Upper lobe of left lung (tissue), 4 donors: ENCODE data around the gene IQSEC1.

Experiments
- EP300 ChIP-seq, 4 donors: sonication (generic); formaldehyde crosslinking; IDR thresholded peaks; one replicate each; pipeline ENCODE4 v1.5.1; 2017; ENCODE audit warnings: antibody characterized with exemption in 4 of 4, control low read depth in 2 of 4
- TF ChIP-seq, protein P1 (sequence below), 6 experiments: fragments of 450-650 bp in 4 of 6; fragments of 200-600 bp in 2 of 6; sonication (generic) in 2 of 6; IDR thresholded peaks; one replicate each; pipeline ENCODE4 v1.5.1; 2016 to 2019; ENCODE audit warnings: antibody characterized with exemption in 6 of 6

DNA sequence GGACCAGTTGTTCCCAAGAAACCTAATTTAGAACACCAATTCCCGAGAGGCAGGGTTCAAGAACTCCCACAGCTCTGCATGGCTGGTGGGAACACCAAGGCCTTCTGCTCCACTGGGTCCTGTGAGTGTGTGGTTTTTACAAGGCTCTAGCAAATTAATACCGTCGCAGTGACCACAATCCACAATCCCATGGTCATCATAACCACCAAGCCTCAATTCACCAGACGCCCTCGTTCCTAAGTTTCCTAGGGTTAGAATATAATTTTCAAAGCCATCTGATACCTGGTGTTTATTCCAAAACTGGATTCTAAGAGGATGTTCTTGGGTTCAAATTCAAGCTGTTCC lies 116.9 kb downstream of the IQSEC1 start:
- TF ChIP-seq EP300 (IDR thresholded peaks at IDR 0.05), result no peak
- TF ChIP-seq, protein P1, sequence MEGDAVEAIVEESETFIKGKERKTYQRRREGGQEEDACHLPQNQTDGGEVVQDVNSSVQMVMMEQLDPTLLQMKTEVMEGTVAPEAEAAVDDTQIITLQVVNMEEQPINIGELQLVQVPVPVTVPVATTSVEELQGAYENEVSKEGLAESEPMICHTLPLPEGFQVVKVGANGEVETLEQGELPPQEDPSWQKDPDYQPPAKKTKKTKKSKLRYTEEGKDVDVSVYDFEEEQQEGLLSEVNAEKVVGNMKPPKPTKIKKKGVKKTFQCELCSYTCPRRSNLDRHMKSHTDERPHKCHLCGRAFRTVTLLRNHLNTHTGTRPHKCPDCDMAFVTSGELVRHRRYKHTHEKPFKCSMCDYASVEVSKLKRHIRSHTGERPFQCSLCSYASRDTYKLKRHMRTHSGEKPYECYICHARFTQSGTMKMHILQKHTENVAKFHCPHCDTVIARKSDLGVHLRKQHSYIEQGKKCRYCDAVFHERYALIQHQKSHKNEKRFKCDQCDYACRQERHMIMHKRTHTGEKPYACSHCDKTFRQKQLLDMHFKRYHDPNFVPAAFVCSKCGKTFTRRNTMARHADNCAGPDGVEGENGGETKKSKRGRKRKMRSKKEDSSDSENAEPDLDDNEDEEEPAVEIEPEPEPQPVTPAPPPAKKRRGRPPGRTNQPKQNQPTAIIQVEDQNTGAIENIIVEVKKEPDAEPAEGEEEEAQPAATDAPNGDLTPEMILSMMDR (IDR thresholded peaks at IDR 0.05), result no peak
